Mesenchymal stem cell (in vitro differentiated cells and primary cell): ENCODE results near the gene BRME1.

Source experiments
- DNase-seq: peaks from one replicate; pipeline ENCODE4 v3.0.0-alpha.2; 2013
- H2AFZ ChIP-seq: one replicate; pipeline ENCODE4 v1.6.1; 2013; ENCODE audit warnings: low read depth, mild to moderate bottlenecking, control low read depth, inconsistent platforms, low read length, moderate library complexity
- H2AK5ac ChIP-seq: 2 replicates; pipeline ENCODE4 v1.6.1; 2013; ENCODE audit warnings: low read length, moderate library complexity, mild to moderate bottlenecking, inconsistent platforms; ENCODE audit not compliant: severe bottlenecking
- H2BK120ac ChIP-seq: one replicate; pipeline ENCODE4 v1.6.1; 2013; ENCODE audit warnings: low read depth, mild to moderate bottlenecking, inconsistent platforms, low read length, moderate library complexity
- H2BK12ac ChIP-seq, 2 experiments: one replicate each; pipeline ENCODE4 v1.6.1; 2013; ENCODE audit warnings: inconsistent platforms in 2 of 2, low read length in 2 of 2, mild to moderate bottlenecking in 2 of 2, moderate library complexity in 2 of 2, control low read depth in 1 of 2
- H2BK15ac ChIP-seq: one replicate; pipeline ENCODE4 v1.6.1; 2013; ENCODE audit warnings: mild to moderate bottlenecking, low read depth, inconsistent platforms; ENCODE audit not compliant: poor library complexity, severe bottlenecking
- H2BK5ac ChIP-seq: 2 replicates; pipeline ENCODE4 v1.6.1; 2013; ENCODE audit warnings: low read depth, mild to moderate bottlenecking, low read length, control low read depth, inconsistent platforms; ENCODE audit not compliant: poor library complexity, severe bottlenecking
- H3K14ac ChIP-seq, 2 experiments: one replicate each; pipeline ENCODE4 v1.6.1; 2013; ENCODE audit warnings: inconsistent platforms in 2 of 2, low read length in 2 of 2, control low read depth in 1 of 2, mild to moderate bottlenecking in 1 of 2, moderate library complexity in 1 of 2
- H3K18ac ChIP-seq, 2 experiments: one replicate each; pipeline ENCODE4 v1.6.1; 2013; ENCODE audit warnings: inconsistent platforms in 2 of 2, low read length in 2 of 2, control low read depth in 1 of 2, low read depth in 1 of 2, mild to moderate bottlenecking in 1 of 2
- H3K23ac ChIP-seq, 2 experiments: one replicate each; pipeline ENCODE4 v1.6.1; 2013; ENCODE audit warnings: inconsistent platforms in 2 of 2, low read length in 2 of 2, mild to moderate bottlenecking in 2 of 2, moderate library complexity in 2 of 2, control low read depth in 1 of 2
- H3K27ac ChIP-seq: 2 replicates; pipeline ENCODE4 v1.5.1; 2013; ENCODE audit warnings: mild to moderate bottlenecking, moderate library complexity, low read length, control low read depth, inconsistent platforms; ENCODE audit not compliant: poor library complexity, severe bottlenecking
- H3K27me3 ChIP-seq, 2 experiments: 2 replicates each; pipeline versions ENCODE4 v1.6.1 to v1.7.0; 2013; ENCODE audit warnings: low read length in 2 of 2, mild to moderate bottlenecking in 2 of 2, moderate library complexity in 2 of 2, control low read depth in 1 of 2, inconsistent platforms in 1 of 2; ENCODE audit not compliant: control insufficient read depth in 1 of 2, insufficient read depth in 1 of 2
- H3K36me3 ChIP-seq, 2 experiments: 2 replicates each; pipeline versions ENCODE4 v1.6.1 to v1.7.0; 2013; ENCODE audit warnings: low read length in 2 of 2, control low read depth in 1 of 2, inconsistent platforms in 1 of 2, low read depth in 1 of 2, mild to moderate bottlenecking in 1 of 2; ENCODE audit not compliant: insufficient read depth in 2 of 2, control insufficient read depth in 1 of 2
- H3K4ac ChIP-seq, 2 experiments: one replicate each; pipeline ENCODE4 v1.6.1; 2013; ENCODE audit warnings: inconsistent platforms in 2 of 2, low read length in 2 of 2, mild to moderate bottlenecking in 2 of 2, moderate library complexity in 2 of 2, control low read depth in 1 of 2, low read depth in 1 of 2
- H3K4me1 ChIP-seq: 2 replicates; pipeline ENCODE4 v1.6.1; 2013; ENCODE audit warnings: low read depth, low read length, control low read depth; ENCODE audit not compliant: control insufficient read depth, insufficient read depth
- H3K4me2 ChIP-seq: 2 replicates; pipeline ENCODE4 v1.6.1; 2013; ENCODE audit warnings: low read length, mild to moderate bottlenecking, inconsistent platforms; ENCODE audit not compliant: poor library complexity, severe bottlenecking
- H3K4me3 ChIP-seq, 2 experiments: 2 replicates each; pipeline versions ENCODE4 v1.5.1 to v1.7.0; 2013; ENCODE audit warnings: low read length in 2 of 2, mild to moderate bottlenecking in 2 of 2, control low read depth in 1 of 2, low read depth in 1 of 2; ENCODE audit not compliant: insufficient read depth in 1 of 2
- H3K79me1 ChIP-seq: replicated peaks from 2 replicates; pipeline ENCODE4 v1.6.1; 2013; ENCODE audit warnings: mild to moderate bottlenecking, control low read depth, low read length, inconsistent platforms; ENCODE audit not compliant: poor library complexity, severe bottlenecking
- H3K9ac ChIP-seq: 2 replicates; pipeline ENCODE4 v1.7.0; 2013; ENCODE audit warnings: mild to moderate bottlenecking, low read length, moderate library complexity
- H3K9me3 ChIP-seq: 2 replicates; pipeline ENCODE4 v1.7.0; 2013; ENCODE audit warnings: mild to moderate bottlenecking, low read length; ENCODE audit not compliant: control insufficient read depth
- H4K8ac ChIP-seq: one replicate; pipeline ENCODE4 v1.6.1; 2013; ENCODE audit warnings: inconsistent platforms, mild to moderate bottlenecking, low read length, moderate library complexity
- H4K91ac ChIP-seq: one replicate; pipeline ENCODE4 v1.6.1; 2013; ENCODE audit warnings: mild to moderate bottlenecking, low read length, inconsistent platforms
- WGBS: methylation state at CpG from one replicate; pipeline ENCODE4 v1.1.7; 2013; ENCODE audit warnings: mixed read lengths; 5-methylcytosine and 5-hydroxymethylcytosine counted together

The BRME1 gene

GRCh38 chr19:13861392-13861713, 44.6 kb downstream of the BRME1 start:
- peak overlapping the region in 1 of 2 experiments; percentile 72 for H3K4me3 ChIP-seq
- H3K18ac ChIP-seq: peak overlapping the region; percentile 50 to 98
- H3K27me3 ChIP-seq: no peaks in the 10 kb centered on the region
- H2BK12ac ChIP-seq: peak overlapping the region; percentile 51 to 64
- peak overlapping the region; percentile 96 for H3K27ac ChIP-seq
- H3K9ac ChIP-seq: peak overlapping the region; percentile 90
- no peak for DNase-seq
- H2BK5ac ChIP-seq: peak overlapping the region; percentile 71
- peak overlapping the region; percentile 98 for H4K91ac ChIP-seq
- peak overlapping the region; percentile 99 for H2BK15ac ChIP-seq
- H2AK5ac ChIP-seq: peak overlapping the region; percentile 85
- no peak overlapping the region for H2AFZ ChIP-seq
- peak overlapping the region; percentile 32 to 96 for H3K4ac ChIP-seq
- H3K4me2 ChIP-seq: peak overlapping the region; percentile 86
- peak overlapping the region; percentile 96 for H4K8ac ChIP-seq
- H2BK120ac ChIP-seq: peak overlapping the region; percentile 100
- 91% methylated on average over 10 of the region's 11 CpGs for WGBS
- H3K9me3 ChIP-seq: no peaks in the 10 kb centered on the region
- H3K23ac ChIP-seq: no peak overlapping the region
- no peaks in the 10 kb centered on the region for H3K36me3 ChIP-seq
- H3K4me1 ChIP-seq: peaks cover 28% of the 10 kb centered on the region
- peaks cover 5% of the 10 kb centered on the region for H3K79me1 ChIP-seq
- H3K14ac ChIP-seq: no peak overlapping the region

- no peak overlapping the region for H3K4me3 ChIP-seq
- H3K4me2 ChIP-seq: no peak overlapping the region
- H3K14ac ChIP-seq: peak overlapping the region in 1 of 2 experiments; percentile 66
- peaks cover 23% of the 10 kb centered on the region for H3K4me1 ChIP-seq
- H3K18ac ChIP-seq: peak overlapping the region in 1 of 2 experiments; percentile 39
- H2BK12ac ChIP-seq: peak overlapping the region; percentile 21 to 87
- H2BK5ac ChIP-seq: no peak overlapping the region
- H4K91ac ChIP-seq: no peak overlapping the region
- peak overlapping the region; percentile 99 for H2BK15ac ChIP-seq
- 93% methylated on average over 11 of the region's 13 CpGs for WGBS
- no peak overlapping the region for H2AFZ ChIP-seq
- peak overlapping the region; percentile 90 for H3K9ac ChIP-seq
- peak overlapping the region; percentile 100 for H2BK120ac ChIP-seq
- no peaks in the 10 kb centered on the region for H3K9me3 ChIP-seq
- no peak for DNase-seq
- peak overlapping the region; percentile 32 to 96 for H3K4ac ChIP-seq
- peak overlapping the region; percentile 85 for H2AK5ac ChIP-seq
- no peak overlapping the region for H4K8ac ChIP-seq
- no peaks in the 10 kb centered on the region for H3K27me3 ChIP-seq
- H3K27ac ChIP-seq: no peak overlapping the region
- H3K23ac ChIP-seq: no peak overlapping the region
- H3K79me1 ChIP-seq: peaks cover 3% of the 10 kb centered on the region
- no peaks in the 10 kb centered on the region for H3K36me3 ChIP-seq
Observed at GRCh38 chr19:13860679-13861391, 45.1 kb downstream of the BRME1 start.

GRCh38 chr19:13859361-13859880, 46.5 kb downstream of the BRME1 start:
- no peak overlapping the region for H3K9ac ChIP-seq
- H3K9me3 ChIP-seq: no peaks in the 10 kb centered on the region
- no peak overlapping the region for H2BK120ac ChIP-seq
- peaks cover 3% of the 10 kb centered on the region for H3K79me1 ChIP-seq
- no peak overlapping the region for H3K27ac ChIP-seq
- no peak overlapping the region for H3K4me3 ChIP-seq
- no peak overlapping the region for H4K91ac ChIP-seq
- H2AK5ac ChIP-seq: no peak overlapping the region
- peak overlapping the region in 1 of 2 experiments; percentile 33 for H3K18ac ChIP-seq
- 98% methylated on average over 3 of the region's 3 CpGs for WGBS
- H3K4ac ChIP-seq: no peak overlapping the region
- no peak overlapping the region for H2BK12ac ChIP-seq
- H2AFZ ChIP-seq: no peak overlapping the region
- no peaks in the 10 kb centered on the region for H3K27me3 ChIP-seq
- H3K14ac ChIP-seq: no peak overlapping the region
- no peaks in the 10 kb centered on the region for H3K36me3 ChIP-seq
- no peak overlapping the region for H3K4me2 ChIP-seq
- H3K4me1 ChIP-seq: peaks cover 17% of the 10 kb centered on the region
- DNase-seq: peak; percentile 66
- no peak overlapping the region for H2BK15ac ChIP-seq
- H3K23ac ChIP-seq: no peak overlapping the region
- no peak overlapping the region for H4K8ac ChIP-seq
- H2BK5ac ChIP-seq: no peak overlapping the region

- Histone ChIP-seq H3K4me1 (peaks cover 20% of the 10 kb centered on the region), H2AK5ac (peak overlapping the region; percentile 44), H3K23ac (no peak overlapping the region), H3K4me2 (no peak overlapping the region), H3K27me3 (no peaks in the 10 kb centered on the region), H3K4ac (no peak overlapping the region), H3K4me3 (no peak overlapping the region), H2AFZ (no peak overlapping the region), H3K36me3 (no peaks in the 10 kb centered on the region), H2BK120ac (no peak overlapping the region), H4K91ac (peak overlapping the region; percentile 39), H2BK5ac (no peak overlapping the region), H2BK12ac (peak overlapping the region in 1 of 2 experiments; percentile 51), H3K9me3 (no peaks in the 10 kb centered on the region), H3K9ac (no peak overlapping the region), H4K8ac (no peak overlapping the region), H3K27ac (no peak overlapping the region), H3K14ac (no peak overlapping the region), H2BK15ac (no peak overlapping the region), H3K79me1 (peaks cover under 1% of the 10 kb centered on the region), H3K18ac (no peak overlapping the region)
- DNase-seq: no peak
- 66% methylated on average over 2 of the region's 2 CpGs for WGBS
Observed at GRCh38 chr19:13856497-13856896, 49.4 kb downstream of the BRME1 start.
